GM23338 (cell line): Measurements from ENCODE around the gene LDLRAD2.

Experiments
- CREB1 ChIP-seq: fragments of 250-450 bp; sonication (Bioruptor Pico); IDR thresholded peaks from 2 replicates; pipeline ENCODE4 v1.5.0; 2020; ENCODE audit warnings: low read depth, mild to moderate bottlenecking, moderate library complexity
- EZH2 ChIP-seq: fragments of 200-600 bp; sonication (generic); IDR thresholded peaks from one replicate; pipeline ENCODE4 v1.8.0; 2017; ENCODE audit warnings: antibody characterized with exemption, mild to moderate bottlenecking, low read depth; ENCODE audit not compliant: unreplicated experiment
- EZH2phosphoT487 ChIP-seq: fragments of 200-600 bp; sonication (generic); IDR thresholded peaks from one replicate; pipeline ENCODE4 v1.8.1; 2018; ENCODE audit warnings: antibody characterized with exemption; ENCODE audit not compliant: unreplicated experiment
- POLR2AphosphoS5 ChIP-seq: IDR thresholded peaks from 2 replicates; pipeline ENCODE4 v1.6.1; 2016; ENCODE audit warnings: antibody characterized with exemption, low read depth
- TF ChIP-seq, protein P1 (sequence below), 2 experiments: fragments of 200-600 bp in 1 of 2; sonication (generic) in 1 of 2; conservative IDR thresholded peaks; 2 replicates each; pipeline versions ENCODE4 v1.5.1 to v1.6.1; 2016 to 2017; ENCODE audit warnings: antibody characterized with exemption in 2 of 2, low read depth in 2 of 2, mild to moderate bottlenecking in 2 of 2, moderate library complexity in 1 of 2
- TF ChIP-seq, protein P2 (sequence below): IDR thresholded peaks from one replicate; pipeline ENCODE4 v1.6.1; 2018; ENCODE audit warnings: antibody characterized with exemption; ENCODE audit not compliant: unreplicated experiment

- TF ChIP-seq, protein P1, sequence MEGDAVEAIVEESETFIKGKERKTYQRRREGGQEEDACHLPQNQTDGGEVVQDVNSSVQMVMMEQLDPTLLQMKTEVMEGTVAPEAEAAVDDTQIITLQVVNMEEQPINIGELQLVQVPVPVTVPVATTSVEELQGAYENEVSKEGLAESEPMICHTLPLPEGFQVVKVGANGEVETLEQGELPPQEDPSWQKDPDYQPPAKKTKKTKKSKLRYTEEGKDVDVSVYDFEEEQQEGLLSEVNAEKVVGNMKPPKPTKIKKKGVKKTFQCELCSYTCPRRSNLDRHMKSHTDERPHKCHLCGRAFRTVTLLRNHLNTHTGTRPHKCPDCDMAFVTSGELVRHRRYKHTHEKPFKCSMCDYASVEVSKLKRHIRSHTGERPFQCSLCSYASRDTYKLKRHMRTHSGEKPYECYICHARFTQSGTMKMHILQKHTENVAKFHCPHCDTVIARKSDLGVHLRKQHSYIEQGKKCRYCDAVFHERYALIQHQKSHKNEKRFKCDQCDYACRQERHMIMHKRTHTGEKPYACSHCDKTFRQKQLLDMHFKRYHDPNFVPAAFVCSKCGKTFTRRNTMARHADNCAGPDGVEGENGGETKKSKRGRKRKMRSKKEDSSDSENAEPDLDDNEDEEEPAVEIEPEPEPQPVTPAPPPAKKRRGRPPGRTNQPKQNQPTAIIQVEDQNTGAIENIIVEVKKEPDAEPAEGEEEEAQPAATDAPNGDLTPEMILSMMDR (conservative IDR thresholded peaks at IDR 0.05; ENCODE audit: low read depth in 2 of 2) = no peak
- TF ChIP-seq EZH2phosphoT487 (no peak), POLR2AphosphoS5 (no peak), EZH2 (no peak), CREB1 (CRISPR knock-in tag) (no peak)
- TF ChIP-seq, protein P2, sequence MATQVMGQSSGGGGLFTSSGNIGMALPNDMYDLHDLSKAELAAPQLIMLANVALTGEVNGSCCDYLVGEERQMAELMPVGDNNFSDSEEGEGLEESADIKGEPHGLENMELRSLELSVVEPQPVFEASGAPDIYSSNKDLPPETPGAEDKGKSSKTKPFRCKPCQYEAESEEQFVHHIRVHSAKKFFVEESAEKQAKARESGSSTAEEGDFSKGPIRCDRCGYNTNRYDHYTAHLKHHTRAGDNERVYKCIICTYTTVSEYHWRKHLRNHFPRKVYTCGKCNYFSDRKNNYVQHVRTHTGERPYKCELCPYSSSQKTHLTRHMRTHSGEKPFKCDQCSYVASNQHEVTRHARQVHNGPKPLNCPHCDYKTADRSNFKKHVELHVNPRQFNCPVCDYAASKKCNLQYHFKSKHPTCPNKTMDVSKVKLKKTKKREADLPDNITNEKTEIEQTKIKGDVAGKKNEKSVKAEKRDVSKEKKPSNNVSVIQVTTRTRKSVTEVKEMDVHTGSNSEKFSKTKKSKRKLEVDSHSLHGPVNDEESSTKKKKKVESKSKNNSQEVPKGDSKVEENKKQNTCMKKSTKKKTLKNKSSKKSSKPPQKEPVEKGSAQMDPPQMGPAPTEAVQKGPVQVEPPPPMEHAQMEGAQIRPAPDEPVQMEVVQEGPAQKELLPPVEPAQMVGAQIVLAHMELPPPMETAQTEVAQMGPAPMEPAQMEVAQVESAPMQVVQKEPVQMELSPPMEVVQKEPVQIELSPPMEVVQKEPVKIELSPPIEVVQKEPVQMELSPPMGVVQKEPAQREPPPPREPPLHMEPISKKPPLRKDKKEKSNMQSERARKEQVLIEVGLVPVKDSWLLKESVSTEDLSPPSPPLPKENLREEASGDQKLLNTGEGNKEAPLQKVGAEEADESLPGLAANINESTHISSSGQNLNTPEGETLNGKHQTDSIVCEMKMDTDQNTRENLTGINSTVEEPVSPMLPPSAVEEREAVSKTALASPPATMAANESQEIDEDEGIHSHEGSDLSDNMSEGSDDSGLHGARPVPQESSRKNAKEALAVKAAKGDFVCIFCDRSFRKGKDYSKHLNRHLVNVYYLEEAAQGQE = no peak
Measured at GRCh38 chr1:21852282-21853130, 40.4 kb downstream of the LDLRAD2 start.
